SK-N-SH treated with all-trans-retinoic acid at 6 μM for 48 hours (cell line): ENCODE measurements around the gene LPGAT1.

Experiments
- ATAC-seq: fragments of 200-7000 bp; cut with Tn5 transposase; 3 replicates; pipeline ENCODE4 v1.9.1; 2020; ENCODE audit warnings: mild to moderate bottlenecking, moderate library complexity
- ARNTL ChIP-seq: fragments of 450-650 bp; formaldehyde crosslinking; IDR thresholded peaks from 2 replicates; pipeline ENCODE4 v1.5.0; 2020; ENCODE audit warnings: low read depth, mild to moderate bottlenecking, moderate library complexity, borderline replicate concordance
- BACH2 ChIP-seq: fragments of 250-450 bp; sonication (Bioruptor Pico); IDR thresholded peaks from 2 replicates; pipeline ENCODE4 v1.9.0; 2021; ENCODE audit warnings: mild to moderate bottlenecking, borderline replicate concordance
- CREB5 ChIP-seq: fragments of 250-450 bp; sonication (Bioruptor Pico); IDR thresholded peaks from 2 replicates; pipeline ENCODE4 v1.5.1; 2020; ENCODE audit warnings: low read depth, mild to moderate bottlenecking, moderate library complexity
- CSDC2 ChIP-seq: fragments of 250-450 bp; sonication (Bioruptor Pico); IDR thresholded peaks from 2 replicates; pipeline ENCODE4 v1.5.0; 2020; ENCODE audit warnings: mild to moderate bottlenecking, moderate library complexity
- CSRNP3 ChIP-seq: fragments of 250-450 bp; sonication (Bioruptor Pico); IDR thresholded peaks from 2 replicates; pipeline ENCODE4 v1.5.1; 2021; ENCODE audit warnings: mild to moderate bottlenecking, moderate library complexity
- ESRRG ChIP-seq: fragments of 250-450 bp; sonication (Bioruptor Pico); IDR thresholded peaks from 2 replicates; pipeline ENCODE4 v1.6.1; 2021; ENCODE audit warnings: mild to moderate bottlenecking
- GLIS3 ChIP-seq: fragments of 250-450 bp; sonication (Bioruptor Pico); IDR thresholded peaks from 2 replicates; pipeline ENCODE4 v1.5.0; 2020; ENCODE audit warnings: mild to moderate bottlenecking, moderate library complexity
- ISL1 ChIP-seq: fragments of 250-450 bp; sonication (Bioruptor Pico); IDR thresholded peaks from 2 replicates; pipeline ENCODE4 v2.1.2; 2022; ENCODE audit warnings: mild to moderate bottlenecking, moderate library complexity
- PATZ1 ChIP-seq: fragments of 250-450 bp; sonication (Bioruptor Pico); IDR thresholded peaks from 2 replicates; pipeline ENCODE4 v1.8.0; 2020; ENCODE audit warnings: mild to moderate bottlenecking, moderate library complexity, borderline replicate concordance
- POU6F1 ChIP-seq: fragments of 250-450 bp; sonication (Bioruptor Pico); IDR thresholded peaks from 2 replicates; pipeline ENCODE4 v1.8.0; 2021; ENCODE audit warnings: low read depth, mild to moderate bottlenecking, moderate library complexity, borderline replicate concordance
- PPARA ChIP-seq: fragments of 250-450 bp; sonication (Bioruptor Pico); IDR thresholded peaks from 2 replicates; pipeline ENCODE4 v1.5.0; 2020; ENCODE audit warnings: mild to moderate bottlenecking, borderline replicate concordance
- RARB ChIP-seq: fragments of 250-450 bp; sonication (Bioruptor Pico); IDR thresholded peaks from 2 replicates; pipeline ENCODE4 v1.8.0; 2021; ENCODE audit warnings: mild to moderate bottlenecking, moderate library complexity
- SNAI2 ChIP-seq: fragments of 250-450 bp; sonication (Bioruptor Pico); IDR thresholded peaks from 2 replicates; pipeline ENCODE4 v1.5.0; 2020; ENCODE audit warnings: mild to moderate bottlenecking, moderate library complexity
- TCF4 ChIP-seq: fragments of 250-450 bp; sonication (Bioruptor Pico); IDR thresholded peaks from 2 replicates; pipeline ENCODE4 v1.8.0; 2021; ENCODE audit warnings: mild to moderate bottlenecking, moderate library complexity, borderline replicate concordance
- TOX ChIP-seq: fragments of 250-450 bp; sonication (Bioruptor Pico); IDR thresholded peaks from 2 replicates; pipeline ENCODE4 v1.8.0; 2021; ENCODE audit warnings: mild to moderate bottlenecking, moderate library complexity, borderline replicate concordance
- TSHZ2 ChIP-seq: fragments of 250-450 bp; sonication (Bioruptor Pico); IDR thresholded peaks from 2 replicates; pipeline ENCODE4 v1.5.0; 2020; ENCODE audit warnings: mild to moderate bottlenecking, moderate library complexity
- ZFP3 ChIP-seq: fragments of 250-450 bp; sonication (Bioruptor Pico); IDR thresholded peaks from 2 replicates; pipeline ENCODE4 v1.5.0; 2020; ENCODE audit warnings: mild to moderate bottlenecking, moderate library complexity
- ZFP30 ChIP-seq: fragments of 450-650 bp; formaldehyde crosslinking; IDR thresholded peaks from 2 replicates; pipeline ENCODE4 v1.5.0; 2022; ENCODE audit warnings: mild to moderate bottlenecking, moderate library complexity
- ZNF565 ChIP-seq: fragments of 450-650 bp; formaldehyde crosslinking; conservative IDR thresholded peaks from 2 replicates; pipeline ENCODE4 v1.5.0; 2020; ENCODE audit warnings: low read depth, mild to moderate bottlenecking, moderate library complexity

Gene LPGAT1

GRCh38 chr1:211710566-211711314 is 119.8 kb downstream of the LPGAT1 start (continued):
- TF ChIP-seq TSHZ2 (CRISPR knock-in tag), result no peak
- no peak for TF ChIP-seq TOX (CRISPR knock-in tag)
- TF ChIP-seq CREB5, result no peak
- no peak for TF ChIP-seq GLIS3
- no peak for TF ChIP-seq SNAI2 (CRISPR knock-in tag)
- TF ChIP-seq TCF4, result no peak
- TF ChIP-seq BACH2 (CRISPR knock-in tag), result no peak

GRCh38 chr1:211708926-211709325 is 121.6 kb downstream of the LPGAT1 start:
- no peak for ATAC-seq
- TF ChIP-seq RARB (CRISPR knock-in tag) (no peak), SNAI2 (CRISPR knock-in tag) (no peak), POU6F1 (CRISPR knock-in tag) (no peak), ARNTL (CRISPR knock-in tag) (no peak), BACH2 (CRISPR knock-in tag) (no peak), CREB5 (no peak), GLIS3 (no peak), TOX (CRISPR knock-in tag) (no peak), PPARA (no peak), ZNF565 (CRISPR knock-in tag) (no peak), ZFP30 (CRISPR knock-in tag) (no peak), ESRRG (no peak)

GRCh38 chr1:211708006-211708405 is 122.6 kb downstream of the LPGAT1 start:
- no peak for ATAC-seq
- TF ChIP-seq TSHZ2 (CRISPR knock-in tag), result no peak
- TF ChIP-seq RARB (CRISPR knock-in tag), result no peak
- TF ChIP-seq GLIS3, result no peak
- no peak for TF ChIP-seq TOX (CRISPR knock-in tag)
- no peak for TF ChIP-seq CSRNP3
- TF ChIP-seq ESRRG, result no peak
- TF ChIP-seq SNAI2 (CRISPR knock-in tag), result no peak
- no peak for TF ChIP-seq CREB5
- TF ChIP-seq ISL1 (CRISPR knock-in tag), result no peak
- no peak for TF ChIP-seq ZNF565 (CRISPR knock-in tag)
- TF ChIP-seq ARNTL (CRISPR knock-in tag), result no peak
- TF ChIP-seq ZFP3, result no peak
- no peak for TF ChIP-seq CSDC2 (CRISPR knock-in tag)
- TF ChIP-seq PPARA, result no peak
- no peak for TF ChIP-seq PATZ1 (CRISPR knock-in tag)
- no peak for TF ChIP-seq ZFP30 (CRISPR knock-in tag)
